IPS-NIHi7 (cell line): ENCODE measurements around the gene SYNE1.

Experiments used
- DNase-seq: peaks from one replicate; pipeline ENCODE4 v3.0.0; 2012; ENCODE audit warnings: mixed read lengths; ENCODE audit errors: extremely low spot score

The SYNE1 gene

GRCh38 chr6:152233547-152234320 is 403.4 kb downstream of the SYNE1 start:
- no peak for DNase-seq

- DNase-seq = peak; percentile 17
Measured at GRCh38 chr6:152232501-152233151, 404.5 kb downstream of the SYNE1 start.

GRCh38 chr6:152229330-152229729 is 407.8 kb downstream of the SYNE1 start:
- no peak for DNase-seq

GRCh38 chr6:152226119-152226518 is 411.0 kb downstream of the SYNE1 start:
- DNase-seq = no peak

- DNase-seq = no peak
Measured at GRCh38 chr6:152225241-152225934, 411.8 kb downstream of the SYNE1 start.

- no peak for DNase-seq
Measured at GRCh38 chr6:152223636-152224035, 413.5 kb downstream of the SYNE1 start.

- DNase-seq = no peak
Measured at GRCh38 chr6:152221806-152222628, 415.1 kb downstream of the SYNE1 start.

GRCh38 chr6:152220786-152221185 is 416.4 kb downstream of the SYNE1 start:
- no peak for DNase-seq

- no peak for DNase-seq
Measured at GRCh38 chr6:152218887-152219286, 418.3 kb downstream of the SYNE1 start.

- no peak for DNase-seq
Measured at GRCh38 chr6:152212437-152212836, 424.7 kb downstream of the SYNE1 start.

- no peak for DNase-seq
Measured at GRCh38 chr6:152209211-152209610, 428.0 kb downstream of the SYNE1 start.

- no peak for DNase-seq
Measured at GRCh38 chr6:152207915-152208714, 429.0 kb downstream of the SYNE1 start.

GRCh38 chr6:152206072-152206818 is 430.9 kb downstream of the SYNE1 start:
- DNase-seq = peak; percentile 58

GRCh38 chr6:152204591-152204990 is 432.6 kb downstream of the SYNE1 start:
- no peak for DNase-seq

- no peak for DNase-seq
Measured at GRCh38 chr6:152201120-152201519, 436.0 kb downstream of the SYNE1 start.

- no peak for DNase-seq
Measured at GRCh38 chr6:152195896-152196295, 441.3 kb downstream of the SYNE1 start.

GRCh38 chr6:152189736-152190135 is 447.4 kb downstream of the SYNE1 start:
- DNase-seq = no peak

- no peak for DNase-seq
Measured at GRCh38 chr6:152188011-152188410, 449.2 kb downstream of the SYNE1 start.

GRCh38 chr6:152186840-152187239 is 450.3 kb downstream of the SYNE1 start:
- no peak for DNase-seq

GRCh38 chr6:152184917-152185574 is 452.1 kb downstream of the SYNE1 start:
- DNase-seq = no peak
